Calu3 (cell line): ENCODE measurements around the gene CRYBG3. TPM values are rescaled to one million over a fixed set of nuclear protein-coding genes. Genes with fewer than 3 reads are reported as not detected.

Experiments used
- BruUV-seq: library from RNA; stranded (reverse); fragments of 400-500 nt; replicated peaks from 2 replicates; lab custom pipeline; 2021; lab: Mats Ljungman, UMichigan
- CTCF ChIA-PET: fragments of 300-600 bp; sonication (Branson Sonifier 250); formaldehyde crosslinking; loops from one replicate; lab custom pipeline; 2022; ENCODE audit warnings: antibody characterized with exemption; lab: Charles Lee
- DNase-seq: peaks from one replicate; pipeline ENCODE4 v3.0.0; 2022
- H3K27ac Mint-ChIP-seq: one replicate; pipeline ENCODE4 v1.8.0; 2022; ENCODE audit warnings: mixed read lengths; ENCODE audit not compliant: unreplicated experiment
- H3K27me3 Mint-ChIP-seq: one replicate; pipeline ENCODE4 v1.8.0; 2022; ENCODE audit warnings: mixed read lengths; ENCODE audit not compliant: unreplicated experiment
- H3K36me3 Mint-ChIP-seq: one replicate; pipeline ENCODE4 v1.8.0; 2022; ENCODE audit warnings: mild to moderate bottlenecking, moderate library complexity, mixed read lengths; ENCODE audit not compliant: insufficient read depth, unreplicated experiment
- H3K4me1 Mint-ChIP-seq: one replicate; pipeline ENCODE4 v1.8.0; 2022; ENCODE audit warnings: mild to moderate bottlenecking, low read depth, mixed read lengths; ENCODE audit not compliant: unreplicated experiment
- H3K4me3 Mint-ChIP-seq: one replicate; pipeline ENCODE4 v1.8.0; 2022; ENCODE audit warnings: mild to moderate bottlenecking, low read depth, moderate library complexity, mixed read lengths; ENCODE audit not compliant: unreplicated experiment
- H3K9me3 Mint-ChIP-seq: one replicate; pipeline ENCODE4 v1.8.0; 2022; ENCODE audit warnings: low read depth, mixed read lengths; ENCODE audit not compliant: unreplicated experiment
- intact Hi-C: fragments of 100-400 bp; cut with micrococcal nuclease; formaldehyde crosslinking; loops from one replicate; pipeline ENCODE4 v1.10.0; 2022; ENCODE audit not compliant: unreplicated experiment
- total RNA-seq: library from RNA; stranded (reverse); gene quantifications from 2 replicates; pipeline ENCODE4 v1.2.3, GENCODE V29; 2022
- TF ChIP-seq, protein P1 (sequence below): fragments of 200-600 bp; IDR thresholded peaks from one replicate; pipeline ENCODE4 v1.8.0; 2022; ENCODE audit warnings: antibody characterized with exemption; ENCODE audit not compliant: unreplicated experiment

Gene CRYBG3
- total RNA-seq, 1 experiment from 2014 or later, result 10.3 TPM

DNA sequence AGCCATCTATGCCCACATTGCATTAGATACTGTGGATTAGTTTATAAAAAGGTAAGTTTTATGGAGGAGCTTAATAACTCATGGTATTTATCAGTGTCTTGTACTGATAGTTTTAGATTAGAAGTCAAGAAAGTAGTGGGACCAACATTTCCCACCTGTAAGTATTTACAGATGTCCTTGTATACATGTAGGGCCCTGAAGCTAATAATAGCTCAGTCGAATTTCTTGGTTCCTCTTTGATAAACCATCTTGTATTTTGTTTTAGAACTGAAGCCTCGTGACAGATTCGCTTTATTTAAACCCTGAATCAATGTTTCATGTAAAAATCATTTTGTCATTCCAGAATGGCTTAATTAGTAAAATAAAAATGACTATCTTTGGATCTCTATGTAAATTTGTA, 73.4 kb downstream of the CRYBG3 start:
- Mint-ChIP-seq H3K4me3 (no peak overlapping the region), H3K27ac (no peak overlapping the region), H3K36me3 (no peaks in the 10 kb centered on the region), H3K27me3 (no peaks in the 10 kb centered on the region), H3K9me3 (no peaks in the 10 kb centered on the region), H3K4me1 (no peaks in the 10 kb centered on the region)
- TF ChIP-seq, protein P1, sequence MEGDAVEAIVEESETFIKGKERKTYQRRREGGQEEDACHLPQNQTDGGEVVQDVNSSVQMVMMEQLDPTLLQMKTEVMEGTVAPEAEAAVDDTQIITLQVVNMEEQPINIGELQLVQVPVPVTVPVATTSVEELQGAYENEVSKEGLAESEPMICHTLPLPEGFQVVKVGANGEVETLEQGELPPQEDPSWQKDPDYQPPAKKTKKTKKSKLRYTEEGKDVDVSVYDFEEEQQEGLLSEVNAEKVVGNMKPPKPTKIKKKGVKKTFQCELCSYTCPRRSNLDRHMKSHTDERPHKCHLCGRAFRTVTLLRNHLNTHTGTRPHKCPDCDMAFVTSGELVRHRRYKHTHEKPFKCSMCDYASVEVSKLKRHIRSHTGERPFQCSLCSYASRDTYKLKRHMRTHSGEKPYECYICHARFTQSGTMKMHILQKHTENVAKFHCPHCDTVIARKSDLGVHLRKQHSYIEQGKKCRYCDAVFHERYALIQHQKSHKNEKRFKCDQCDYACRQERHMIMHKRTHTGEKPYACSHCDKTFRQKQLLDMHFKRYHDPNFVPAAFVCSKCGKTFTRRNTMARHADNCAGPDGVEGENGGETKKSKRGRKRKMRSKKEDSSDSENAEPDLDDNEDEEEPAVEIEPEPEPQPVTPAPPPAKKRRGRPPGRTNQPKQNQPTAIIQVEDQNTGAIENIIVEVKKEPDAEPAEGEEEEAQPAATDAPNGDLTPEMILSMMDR, result no peak
- CTCF ChIA-PET, result no interaction called here
- DNase-seq, result no peak
- intact Hi-C loops, result loop anchor here (5.0 kb wide), 1 partner anchor 98 kb away; no protein-coding TSS in a partner anchor
- BruUV-seq, result no TSS peak

DNA sequence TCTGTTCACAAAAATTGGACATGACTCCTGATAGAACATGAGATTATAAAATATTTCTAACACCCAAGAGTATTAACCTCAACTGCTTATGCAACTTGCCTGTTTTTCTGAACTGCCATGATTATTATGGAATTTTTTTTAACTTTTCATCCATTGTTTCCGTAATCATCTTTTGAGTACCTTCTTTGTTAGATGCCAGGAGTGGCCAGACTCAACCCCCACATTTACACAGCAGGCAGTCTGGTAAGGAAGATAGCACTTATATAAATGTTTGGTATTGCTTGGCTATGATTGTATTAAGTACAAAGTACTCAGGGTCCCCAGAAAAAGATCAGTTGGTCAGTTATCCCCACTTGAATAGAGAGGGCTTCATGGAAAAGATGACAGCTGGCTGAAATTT, 74.3 kb downstream of the CRYBG3 start:
- TF ChIP-seq, protein P1, result no peak
- DNase-seq, result no peak
- Mint-ChIP-seq H3K27ac (no peak overlapping the region), H3K9me3 (no peaks in the 10 kb centered on the region), H3K27me3 (no peaks in the 10 kb centered on the region), H3K4me1 (no peaks in the 10 kb centered on the region), H3K4me3 (no peak overlapping the region), H3K36me3 (no peaks in the 10 kb centered on the region)
- BruUV-seq, result no TSS peak
- CTCF ChIA-PET, result no interaction called here
- intact Hi-C loops, result loop anchor here (5.0 kb wide), 1 partner anchor 99 kb away; no protein-coding TSS in a partner anchor

DNA sequence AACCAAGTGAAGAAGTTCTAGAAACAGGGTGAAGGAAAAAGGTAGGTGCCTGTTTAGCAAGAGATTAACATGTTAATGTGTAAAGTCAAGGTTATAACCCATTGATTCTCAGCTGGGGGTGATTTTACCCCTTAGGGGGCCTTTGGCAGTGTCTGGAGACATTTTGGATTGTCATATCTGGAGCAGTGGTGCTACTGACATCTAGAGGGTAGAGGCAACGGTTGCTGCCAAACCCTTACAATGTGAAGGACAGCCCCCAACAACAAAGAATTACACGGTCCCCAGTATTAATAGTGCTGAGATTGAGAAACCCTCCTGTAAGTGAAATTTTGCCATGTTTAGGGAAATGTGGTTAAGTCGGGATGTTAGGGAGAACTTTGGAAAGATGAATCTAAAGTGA, 74.7 kb downstream of the CRYBG3 start:
- no peak for DNase-seq
- CTCF ChIA-PET, result no interaction called here
- Mint-ChIP-seq H3K4me3 (no peak overlapping the region), H3K27ac (no peak overlapping the region), H3K36me3 (no peaks in the 10 kb centered on the region), H3K4me1 (peaks cover 2% of the 10 kb centered on the region), H3K27me3 (no peaks in the 10 kb centered on the region), H3K9me3 (no peaks in the 10 kb centered on the region)
- intact Hi-C loops, result loop anchor here (5.0 kb wide), 1 partner anchor 99 kb away; no protein-coding TSS in a partner anchor
- no TSS peak for BruUV-seq
- TF ChIP-seq, protein P1, result no peak

DNA sequence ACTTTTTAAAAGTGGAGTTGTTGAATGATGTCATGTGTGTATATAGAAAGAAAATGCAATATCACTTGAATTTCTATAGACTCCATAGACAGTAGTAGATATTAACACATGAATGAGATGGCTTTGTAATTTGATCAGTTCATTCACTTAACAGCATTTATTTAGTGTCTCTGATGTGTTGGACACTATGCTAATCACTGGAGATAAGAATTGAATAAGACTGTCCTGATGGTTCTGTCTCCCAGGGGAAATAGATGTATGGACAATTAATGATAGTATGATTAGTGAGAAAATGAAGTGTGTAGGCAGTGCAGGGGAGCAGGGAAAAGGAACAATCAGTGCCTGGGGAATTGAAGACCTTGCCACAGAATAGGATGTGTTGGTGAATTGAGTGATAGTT, 77.5 kb downstream of the CRYBG3 start:
- CTCF ChIA-PET, result no interaction called here
- Mint-ChIP-seq H3K9me3 (no peaks in the 10 kb centered on the region), H3K4me1 (peaks cover 7% of the 10 kb centered on the region), H3K27ac (no peak overlapping the region), H3K36me3 (no peaks in the 10 kb centered on the region), H3K27me3 (no peaks in the 10 kb centered on the region), H3K4me3 (no peak overlapping the region)
- TF ChIP-seq, protein P1, result no peak
- no peak for DNase-seq
- intact Hi-C loops, result loop anchor here (5.0 kb wide), 1 partner anchor 102 kb away; no protein-coding TSS in a partner anchor
- no TSS peak for BruUV-seq
